ENCODE data around the gene TCF7L2.

TCF7L2 gene

GRCh38 chr10:113139699-113140098 is 189.7 kb downstream of the TCF7L2 start:
- in situ Hi-C loops (cut with HindIII; ENCODE audit: low pct_ligation_motif_present, low pct_unique_long_range_greater_than_20kb, low sequenced_read_pairs): no loop called here

GRCh38 chr10:113140143-113141011 is 190.3 kb downstream of the TCF7L2 start:
- DNase-seq: no peak
- in situ Hi-C loops (cut with HindIII; ENCODE audit: low pct_ligation_motif_present, low pct_unique_long_range_greater_than_20kb, low sequenced_read_pairs): no loop called here

More at GRCh38 chr10:113139699-113140098, 189.7 kb downstream of the TCF7L2 start:
- peak; percentile 22 for DNase-seq

- in situ Hi-C loops (cut with HindIII; ENCODE audit: low pct_ligation_motif_present, low pct_unique_long_range_greater_than_20kb, low sequenced_read_pairs): no loop called here
- no peak for DNase-seq
Observed at GRCh38 chr10:113142601-113143362, 192.7 kb downstream of the TCF7L2 start.

GRCh38 chr10:113144576-113144975 is 194.5 kb downstream of the TCF7L2 start:
- DNase-seq: no peak
- in situ Hi-C loops (cut with HindIII; ENCODE audit: low pct_ligation_motif_present, low pct_unique_long_range_greater_than_20kb, low sequenced_read_pairs): no loop called here

- in situ Hi-C loops (cut with HindIII; ENCODE audit: low pct_ligation_motif_present, low pct_unique_long_range_greater_than_20kb, low sequenced_read_pairs): no loop called here
- DNase-seq: no peak
Observed at GRCh38 chr10:113148071-113148825, 198.2 kb downstream of the TCF7L2 start.

- no peak for DNase-seq
- in situ Hi-C loops (cut with HindIII; ENCODE audit: low pct_ligation_motif_present, low pct_unique_long_range_greater_than_20kb, low sequenced_read_pairs): no loop called here
Observed at GRCh38 chr10:113148901-113149300, 198.9 kb downstream of the TCF7L2 start.

- DNase-seq: no peak
- in situ Hi-C loops (cut with HindIII; ENCODE audit: low pct_ligation_motif_present, low pct_unique_long_range_greater_than_20kb, low sequenced_read_pairs): no loop called here
Observed at GRCh38 chr10:113149626-113150025, 199.6 kb downstream of the TCF7L2 start.

- DNase-seq: no peak
- in situ Hi-C loops (cut with HindIII; ENCODE audit: low pct_ligation_motif_present, low pct_unique_long_range_greater_than_20kb, low sequenced_read_pairs): no loop called here
Observed at GRCh38 chr10:113151190-113151666, 201.2 kb downstream of the TCF7L2 start.

- in situ Hi-C loops (cut with HindIII; ENCODE audit: low pct_ligation_motif_present, low pct_unique_long_range_greater_than_20kb, low sequenced_read_pairs): no loop called here
- DNase-seq: no peak
Observed at GRCh38 chr10:113153493-113154102, 203.6 kb downstream of the TCF7L2 start.

- in situ Hi-C loops (cut with HindIII; ENCODE audit: low pct_ligation_motif_present, low pct_unique_long_range_greater_than_20kb, low sequenced_read_pairs): no loop called here
- no peak for DNase-seq
Observed at GRCh38 chr10:113157441-113157840, 207.4 kb downstream of the TCF7L2 start.

GRCh38 chr10:113158183-113158582 is 208.1 kb downstream of the TCF7L2 start:
- DNase-seq: no peak
- in situ Hi-C loops (cut with HindIII; ENCODE audit: low pct_ligation_motif_present, low pct_unique_long_range_greater_than_20kb, low sequenced_read_pairs): no loop called here

- in situ Hi-C loops (cut with HindIII; ENCODE audit: low pct_ligation_motif_present, low pct_unique_long_range_greater_than_20kb, low sequenced_read_pairs): no loop called here
- no peak for DNase-seq
Observed at GRCh38 chr10:113159563-113159962, 209.5 kb downstream of the TCF7L2 start.

- in situ Hi-C loops (cut with HindIII; ENCODE audit: low pct_ligation_motif_present, low pct_unique_long_range_greater_than_20kb, low sequenced_read_pairs): no loop called here
- no peak for DNase-seq
Observed at GRCh38 chr10:113160641-113161040, 210.6 kb downstream of the TCF7L2 start.

GRCh38 chr10:113161066-113161465 is 211.0 kb downstream of the TCF7L2 start:
- no peak for DNase-seq
- in situ Hi-C loops (cut with HindIII; ENCODE audit: low pct_ligation_motif_present, low pct_unique_long_range_greater_than_20kb, low sequenced_read_pairs): no loop called here

GRCh38 chr10:113162960-113163359 is 212.9 kb downstream of the TCF7L2 start:
- in situ Hi-C loops (cut with HindIII; ENCODE audit: low pct_ligation_motif_present, low pct_unique_long_range_greater_than_20kb, low sequenced_read_pairs): no loop called here

GRCh38 chr10:113165673-113166072 is 215.6 kb downstream of the TCF7L2 start:
- in situ Hi-C loops (cut with HindIII; ENCODE audit: low pct_ligation_motif_present, low pct_unique_long_range_greater_than_20kb, low sequenced_read_pairs): no loop called here
- DNase-seq: no peak

More at GRCh38 chr10:113162960-113163359, 212.9 kb downstream of the TCF7L2 start:
- DNase-seq: no peak

GRCh38 chr10:113167702-113168101 is 217.7 kb downstream of the TCF7L2 start:
- in situ Hi-C loops (cut with HindIII; ENCODE audit: low pct_ligation_motif_present, low pct_unique_long_range_greater_than_20kb, low sequenced_read_pairs): no loop called here
- no peak for DNase-seq

GRCh38 chr10:113168584-113168983 is 218.5 kb downstream of the TCF7L2 start:
- DNase-seq: no peak
- in situ Hi-C loops (cut with HindIII; ENCODE audit: low pct_ligation_motif_present, low pct_unique_long_range_greater_than_20kb, low sequenced_read_pairs): no loop called here

Data from ACHN (cell line).